CMK (cell line): ENCODE data around the gene PPP2R3A.

Experiments
- DNase-seq: peaks from one replicate; pipeline ENCODE4 v3.0.0-alpha.2; 2010; ENCODE audit warnings: low read depth

The PPP2R3A gene

GRCh38 chr3:135967867-135968266, 2.3 kb downstream of the PPP2R3A start:
- no peak for DNase-seq

- no peak for DNase-seq
Observed at GRCh38 chr3:135970506-135971116, 5.1 kb downstream of the PPP2R3A start.

- DNase-seq, result no peak
Observed at GRCh38 chr3:135973841-135974240, 8.3 kb downstream of the PPP2R3A start.

- no peak for DNase-seq
Observed at GRCh38 chr3:135975053-135975452, 9.5 kb downstream of the PPP2R3A start.

- no peak for DNase-seq
Observed at GRCh38 chr3:135975536-135975935, 10.0 kb downstream of the PPP2R3A start.

- DNase-seq, result no peak
Observed at GRCh38 chr3:135980343-135980742, 14.8 kb downstream of the PPP2R3A start.

GRCh38 chr3:135981701-135982403, 16.3 kb downstream of the PPP2R3A start:
- DNase-seq, result no peak

- DNase-seq, result no peak
Observed at GRCh38 chr3:135982404-135982761, 16.9 kb downstream of the PPP2R3A start.

- DNase-seq, result no peak
Observed at GRCh38 chr3:135982922-135983581, 17.5 kb downstream of the PPP2R3A start.

- no peak for DNase-seq
Observed at GRCh38 chr3:135987661-135988060, 22.1 kb downstream of the PPP2R3A start.

GRCh38 chr3:135989242-135989641, 23.7 kb downstream of the PPP2R3A start:
- DNase-seq, result no peak

- no peak for DNase-seq
Observed at GRCh38 chr3:135990903-135991302, 25.4 kb downstream of the PPP2R3A start.

GRCh38 chr3:135991621-135992020, 26.1 kb downstream of the PPP2R3A start:
- no peak for DNase-seq

GRCh38 chr3:135992072-135992471, 26.5 kb downstream of the PPP2R3A start:
- DNase-seq, result no peak

GRCh38 chr3:135994708-135995337, 29.3 kb downstream of the PPP2R3A start:
- DNase-seq, result no peak

GRCh38 chr3:135995766-135996165, 30.2 kb downstream of the PPP2R3A start:
- no peak for DNase-seq

- DNase-seq, result no peak
Observed at GRCh38 chr3:135997554-135998320, 32.2 kb downstream of the PPP2R3A start.

- no peak for DNase-seq
Observed at GRCh38 chr3:136008221-136008620, 42.7 kb downstream of the PPP2R3A start.

- DNase-seq, result no peak
Observed at GRCh38 chr3:136008732-136009470, 43.4 kb downstream of the PPP2R3A start.

- DNase-seq, result no peak
Observed at GRCh38 chr3:136018876-136019275, 53.3 kb downstream of the PPP2R3A start.

- DNase-seq, result no peak
Observed at GRCh38 chr3:136021803-136022202, 56.3 kb downstream of the PPP2R3A start.
